GM23248 (cell line): ENCODE measurements around the gene BIRC7. TPM values are rescaled to one million over a fixed set of nuclear protein-coding genes. Genes with fewer than 3 reads are reported as not detected.

ENCODE experiments used
- DNase-seq: peaks from one replicate; pipeline ENCODE4 v3.0.0-alpha.2; 2015
- H2AFZ ChIP-seq: fragments of 200-600 bp; sonication (generic); 2 replicates; pipeline ENCODE4 v1.6.1; 2016; ENCODE audit warnings: antibody characterized with exemption
- H3F3A ChIP-seq: fragments of 200-600 bp; sonication (generic); 2 replicates; pipeline ENCODE4 v1.6.1; 2016; ENCODE audit warnings: mild to moderate bottlenecking, antibody characterized with exemption, mixed run types; ENCODE audit not compliant: insufficient read depth
- H3K27ac ChIP-seq: fragments of 200-600 bp; sonication (generic); 2 replicates; pipeline ENCODE4 v1.5.1; 2016; ENCODE audit warnings: mild to moderate bottlenecking
- H3K27me3 ChIP-seq: fragments of 200-600 bp; sonication (generic); replicated peaks from 2 replicates; pipeline ENCODE4 v1.6.1; 2016; ENCODE audit warnings: mild to moderate bottlenecking; ENCODE audit not compliant: insufficient read depth
- H3K36me3 ChIP-seq: fragments of 200-600 bp; sonication (generic); 2 replicates; pipeline ENCODE4 v1.6.1; 2016; ENCODE audit warnings: low read depth, mild to moderate bottlenecking
- H3K4me1 ChIP-seq: fragments of 200-600 bp; sonication (generic); 2 replicates; pipeline ENCODE4 v1.6.1; 2016; ENCODE audit warnings: mild to moderate bottlenecking; ENCODE audit not compliant: insufficient read depth
- H3K4me2 ChIP-seq: fragments of 200-600 bp; sonication (generic); one replicate; pipeline ENCODE4 v1.6.1; 2016; ENCODE audit warnings: mild to moderate bottlenecking; ENCODE audit not compliant: unreplicated experiment
- H3K4me3 ChIP-seq: fragments of 200-600 bp; sonication (generic); 2 replicates; pipeline ENCODE4 v1.5.1; 2016; ENCODE audit warnings: mild to moderate bottlenecking
- H3K79me2 ChIP-seq: fragments of 200-600 bp; sonication (generic); 2 replicates; pipeline ENCODE4 v1.6.1; 2016; ENCODE audit warnings: mild to moderate bottlenecking; ENCODE audit not compliant: insufficient read depth
- H3K9ac ChIP-seq: fragments of 200-600 bp; sonication (generic); 2 replicates; pipeline ENCODE4 v1.6.1; 2016; ENCODE audit warnings: mild to moderate bottlenecking
- H3K9me2 ChIP-seq: fragments of 200-600 bp; sonication (generic); 2 replicates; pipeline ENCODE4 v1.6.1; 2016; ENCODE audit warnings: mixed run types, mild to moderate bottlenecking, moderate library complexity; ENCODE audit not compliant: insufficient read depth
- H3K9me3 ChIP-seq: fragments of 200-600 bp; sonication (generic); one replicate; pipeline ENCODE4 v1.6.1; 2017; ENCODE audit warnings: low read depth
- H4K20me1 ChIP-seq: fragments of 200-600 bp; sonication (generic); 2 replicates; pipeline ENCODE4 v1.6.0; 2016; ENCODE audit not compliant: insufficient read depth
- EZH2 ChIP-seq: fragments of 200-600 bp; sonication (generic); IDR thresholded peaks from 2 replicates; pipeline ENCODE4 v1.6.1; 2018; ENCODE audit warnings: antibody characterized with exemption, mild to moderate bottlenecking; ENCODE audit not compliant: insufficient read depth, poor library complexity, severe bottlenecking
- EZH2phosphoT487 ChIP-seq: fragments of 200-600 bp; sonication (generic); IDR thresholded peaks from 2 replicates; pipeline ENCODE4 v1.6.1; 2018; ENCODE audit warnings: antibody characterized with exemption, moderate library complexity, mild to moderate bottlenecking, low read depth; ENCODE audit not compliant: insufficient read depth
- WGBS, 2 experiments: methylation state at CpG; one replicate each; pipeline ENCODE4 v1.1.6; 2015 to 2017; ENCODE audit warnings: low lambda C conversion rate in 2 of 2, low coverage in 1 of 2; ENCODE audit errors: missing lambda C conversion rate in 2 of 2; 5-methylcytosine and 5-hydroxymethylcytosine counted together
- in situ Hi-C: fragments of 300-500 bp; cut with MboI; formaldehyde crosslinking; loops from 2 replicates; pipeline ENCODE4 v1.15.0; 2020
- polyA plus RNA-seq: library from polyadenylated mRNA; unstranded; fragments of >200 nt; fragmentation: Nextera tagmentation; extraction: Ambion mirVana; gene quantifications from 2 replicates; pipeline ENCODE4 v1.2.1, GENCODE V29; 2016
- total RNA-seq: library from RNA; depleted of rRNA; stranded (reverse); fragments of >200 nt; shearing (Covaris generic); gene quantifications from 2 replicates; pipeline ENCODE4 v1.2.3, GENCODE V29; 2014

The BIRC7 gene
- total and polyA plus RNA-seq, 2 experiments from 2014 or later, result not detected

DNA sequence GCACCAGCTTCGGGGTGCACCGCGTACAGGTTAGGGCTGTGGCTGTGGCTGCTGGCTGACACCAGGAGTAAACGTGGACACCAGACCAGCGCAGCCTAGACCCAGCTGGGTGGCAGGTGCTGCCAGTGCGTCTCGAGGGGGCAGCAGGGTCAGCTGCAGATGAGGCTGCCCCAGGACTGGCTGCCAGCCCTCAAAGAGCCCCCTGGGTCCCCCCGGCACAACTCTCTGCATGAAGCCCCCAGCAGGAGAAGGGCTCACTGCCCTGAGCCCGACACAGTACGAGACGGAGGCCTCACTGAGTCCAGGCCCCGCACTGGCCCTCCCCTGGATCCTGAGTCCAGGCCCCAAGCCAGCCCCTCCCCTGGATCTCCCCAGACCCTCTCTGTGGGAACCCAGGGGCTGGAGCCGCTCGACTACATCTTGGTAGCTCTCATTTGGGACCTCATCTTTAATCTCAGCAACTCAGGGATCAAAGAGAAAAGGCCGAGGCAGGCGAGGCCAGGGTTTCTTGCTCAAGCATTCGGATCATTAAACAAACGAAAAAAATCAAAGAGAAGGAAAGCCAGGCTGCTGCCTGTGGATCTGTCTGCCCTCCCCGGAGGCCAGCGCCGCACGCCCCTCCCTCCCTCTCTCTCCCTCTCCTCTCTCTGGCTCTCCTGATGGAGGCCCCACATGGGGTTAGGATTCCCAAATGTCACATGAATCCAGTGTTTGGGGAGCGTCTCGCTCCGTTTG lies 25.5 kb downstream of the BIRC7 start:
- Histone ChIP-seq H3K4me1 (no peaks in the 10 kb centered on the region), H3K9ac (no peak overlapping the region), H3K9me3 (no peaks in the 10 kb centered on the region), H3K9me2 (no peaks in the 10 kb centered on the region), H3K4me2 (no peak overlapping the region), H4K20me1 (no peaks in the 10 kb centered on the region), H3K27me3 (peaks cover 15% of the 10 kb centered on the region; the same call in 1 of the 2 replicates), H3K36me3 (no peaks in the 10 kb centered on the region), H3F3A (no peaks in the 10 kb centered on the region), H3K4me3 (no peak overlapping the region), H2AFZ (no peak overlapping the region), H3K27ac (no peak overlapping the region), H3K79me2 (no peaks in the 10 kb centered on the region)
- in situ Hi-C loops, result no loop called here
- WGBS, 2 experiments, result 46 to 51% methylated on average over 22 to 25 of the region's 25 CpGs
- TF ChIP-seq EZH2, result no peak
- no peak for TF ChIP-seq EZH2phosphoT487
- DNase-seq, result no peak

DNA sequence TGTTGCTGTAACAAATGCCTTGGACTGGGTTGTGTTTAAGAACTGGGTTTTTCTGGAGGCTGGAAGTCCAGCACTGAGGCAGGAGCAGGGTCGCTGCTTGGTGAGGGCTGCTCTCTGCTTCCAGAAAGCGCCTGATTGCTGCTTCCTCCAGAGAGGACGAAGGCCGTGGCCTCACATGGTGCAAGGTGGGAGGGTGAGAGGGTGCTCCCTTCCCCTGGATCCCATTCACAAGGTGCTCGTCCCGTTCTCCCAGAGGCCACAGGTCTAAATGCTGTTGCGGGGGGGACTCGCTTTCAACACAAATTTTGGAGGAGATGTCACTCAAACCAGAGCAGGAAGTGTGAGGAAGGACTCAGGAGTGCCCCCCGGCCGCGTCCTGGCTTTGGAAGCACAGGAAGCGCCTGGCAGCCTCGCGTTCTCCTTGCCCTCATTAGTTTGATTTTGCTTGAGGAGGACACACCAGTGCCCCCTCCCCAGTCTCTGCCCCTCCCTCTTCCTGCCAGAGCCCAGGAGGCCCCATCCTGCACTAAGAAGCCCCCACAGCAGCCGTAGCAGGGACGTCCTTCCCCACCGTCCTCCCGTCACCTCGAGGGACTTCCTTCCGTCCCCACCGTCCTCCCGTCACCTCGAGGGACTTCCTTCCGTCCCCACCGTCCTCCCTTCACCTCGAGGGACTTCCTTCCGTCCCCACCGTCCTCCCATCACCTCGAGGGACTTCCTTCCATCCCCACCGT lies 26.3 kb downstream of the BIRC7 start:
- Histone ChIP-seq H4K20me1 (no peaks in the 10 kb centered on the region), H2AFZ (no peak overlapping the region), H3K36me3 (no peaks in the 10 kb centered on the region), H3K4me2 (no peak overlapping the region), H3K9ac (no peak overlapping the region), H3K79me2 (no peaks in the 10 kb centered on the region), H3K4me1 (no peaks in the 10 kb centered on the region), H3K9me2 (no peaks in the 10 kb centered on the region), H3K27ac (no peak overlapping the region), H3K4me3 (no peak overlapping the region), H3K9me3 (no peaks in the 10 kb centered on the region), H3K27me3 (peaks cover 15% of the 10 kb centered on the region; the same call in 1 of the 2 replicates), H3F3A (no peaks in the 10 kb centered on the region)
- TF ChIP-seq EZH2 (no peak), EZH2phosphoT487 (no peak)
- 24 to 41% methylated on average over 16 to 30 of the region's 30 CpGs for WGBS, 2 experiments
- no peak for DNase-seq
- in situ Hi-C loops, result no loop called here

DNA sequence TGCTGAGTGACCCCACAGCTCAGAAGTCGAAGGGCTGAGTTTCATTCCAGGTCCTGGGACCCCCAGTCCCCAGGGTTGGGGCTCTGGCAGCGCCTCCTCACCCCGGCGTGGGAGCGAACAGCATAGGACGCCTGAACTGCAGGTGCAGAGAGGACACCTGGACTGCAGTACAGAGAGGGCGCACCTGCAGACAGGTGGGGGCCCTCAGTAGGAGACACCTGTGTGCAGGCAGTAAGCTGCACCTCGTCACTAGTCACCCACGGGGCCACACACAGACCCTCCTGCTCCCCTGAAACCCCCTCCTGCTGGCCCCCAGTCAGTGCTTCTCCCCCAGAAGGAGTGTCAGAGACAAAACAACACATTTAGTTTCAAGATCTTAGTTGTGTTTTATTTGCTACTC lies 27.1 kb downstream of the BIRC7 start:
- TF ChIP-seq EZH2 (no peak), EZH2phosphoT487 (no peak)
- no peaks in the 10 kb centered on the region for H3K9me2 ChIP-seq
- no peak overlapping the region for H3K4me2 ChIP-seq
- no peak for DNase-seq
- peaks cover 15% of the 10 kb centered on the region; the same call in 1 of the 2 replicates for H3K27me3 ChIP-seq
- in situ Hi-C loops, result no loop called here
- WGBS, 2 experiments, result 53 to 66% methylated on average over 8 to 9 of the region's 9 CpGs
- no peaks in the 10 kb centered on the region for H3K79me2 ChIP-seq
- no peaks in the 10 kb centered on the region for H3F3A ChIP-seq
- no peak overlapping the region for H3K4me3 ChIP-seq
- H3K9me3 ChIP-seq, result no peaks in the 10 kb centered on the region
- no peaks in the 10 kb centered on the region for H3K4me1 ChIP-seq
- H2AFZ ChIP-seq, result no peak overlapping the region
- H3K36me3 ChIP-seq, result no peaks in the 10 kb centered on the region
- no peaks in the 10 kb centered on the region for H4K20me1 ChIP-seq
- no peak overlapping the region for H3K27ac ChIP-seq
- no peak overlapping the region for H3K9ac ChIP-seq

DNA sequence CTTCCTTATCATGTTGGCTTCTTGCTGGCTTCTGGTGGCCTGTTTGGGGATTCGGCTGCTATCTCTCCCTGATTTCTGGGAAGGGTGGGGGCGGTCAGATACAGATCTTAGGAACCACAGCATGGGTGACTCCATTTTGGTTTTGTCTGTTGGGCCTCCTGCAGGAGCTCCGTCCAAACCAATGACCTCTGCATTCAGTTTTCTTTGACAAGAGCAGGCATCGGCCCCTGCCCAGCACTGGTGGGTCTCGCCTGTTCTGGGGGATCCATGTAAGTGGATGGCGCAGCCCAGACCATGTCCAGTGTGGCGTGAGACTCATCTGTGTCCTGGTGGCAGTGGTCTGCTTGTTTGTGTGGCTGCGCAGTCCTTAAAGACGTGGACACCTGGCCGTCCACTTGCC lies 28.3 kb downstream of the BIRC7 start:
- Histone ChIP-seq H3K27me3 (peaks cover 12% of the 10 kb centered on the region; the same call in 1 of the 2 replicates), H3K4me1 (no peaks in the 10 kb centered on the region), H3K4me2 (no peak overlapping the region), H3K9me2 (no peaks in the 10 kb centered on the region), H3K36me3 (no peaks in the 10 kb centered on the region), H3K27ac (no peak overlapping the region), H3K79me2 (no peaks in the 10 kb centered on the region), H2AFZ (no peak overlapping the region), H3F3A (no peaks in the 10 kb centered on the region), H3K9ac (no peak overlapping the region), H3K4me3 (no peak overlapping the region), H4K20me1 (no peaks in the 10 kb centered on the region), H3K9me3 (no peaks in the 10 kb centered on the region)
- DNase-seq, result no peak
- in situ Hi-C loops, result no loop called here
- TF ChIP-seq EZH2, result no peak
- no peak for TF ChIP-seq EZH2phosphoT487
- 70 to 74% methylated on average over 10 of the region's 10 CpGs for WGBS, 2 experiments
